Common myeloid progenitor, CD34-positive (primary cell): Measurements from ENCODE around the gene NFKBIL1.

Experiments
- CTCF ChIA-PET: fragments of 350-600 bp; sonication (Branson Sonifier 250); formaldehyde crosslinking; loops from one replicate; lab custom pipeline; 2021; ENCODE audit warnings: antibody characterized with exemption; lab: Charles Lee
- POLR2A ChIA-PET: fragments of 350-600 bp; sonication (Branson Sonifier 250); formaldehyde crosslinking; loops from one replicate; lab custom pipeline; 2021; ENCODE audit warnings: antibody characterized with exemption; lab: Charles Lee
- DNase-seq, 3 donors: peaks; one replicate each; pipeline versions ENCODE4 v3.0.0 to v3.0.0-alpha.2; 2013
- H3K27ac ChIP-seq, 2 experiments: 1 replicate in 1 of 2; 2 replicates in 1 of 2; pipeline ENCODE4 v1.7.0; 2013; ENCODE audit warnings: inconsistent platforms in 2 of 2, low read length in 2 of 2, mild to moderate bottlenecking in 2 of 2, low read depth in 1 of 2, moderate library complexity in 1 of 2; ENCODE audit not compliant: severe bottlenecking in 2 of 2, insufficient read depth in 1 of 2, poor library complexity in 1 of 2
- H3K27me3 ChIP-seq, 5 experiments: replicated peaks in 2 of 5; 1 replicate in 3 of 5; 2 replicates in 2 of 5; pipeline versions ENCODE4 v1.6.1 to v1.7.0; 2013; ENCODE audit warnings: low read length in 4 of 5, mild to moderate bottlenecking in 2 of 5, moderate library complexity in 2 of 5, inconsistent platforms in 1 of 5; ENCODE audit not compliant: insufficient read depth in 5 of 5, control insufficient read depth in 4 of 5
- H3K36me3 ChIP-seq, 4 experiments: 1 replicate in 2 of 4; 2 replicates in 2 of 4; pipeline versions ENCODE4 v1.6.1 to v1.7.0; 2013; ENCODE audit warnings: low read length in 3 of 4, control low read depth in 1 of 4, mild to moderate bottlenecking in 1 of 4; ENCODE audit not compliant: control insufficient read depth in 4 of 4, insufficient read depth in 4 of 4
- H3K4me1 ChIP-seq, 4 experiments: 1 replicate in 3 of 4; 2 replicates in 1 of 4; pipeline versions ENCODE4 v1.6.1 to v1.7.1; 2013; ENCODE audit warnings: low read length in 3 of 4, mild to moderate bottlenecking in 3 of 4, control low read depth in 1 of 4, inconsistent platforms in 1 of 4, moderate library complexity in 1 of 4; ENCODE audit not compliant: control insufficient read depth in 4 of 4, insufficient read depth in 4 of 4; ENCODE audit errors: control extremely low read depth in 1 of 4
- H3K4me3 ChIP-seq, 7 experiments: 1 replicate in 4 of 7; 2 replicates in 3 of 7; pipeline versions ENCODE4 v1.5.1 to v1.7.0; 2013; ENCODE audit warnings: mild to moderate bottlenecking in 7 of 7, low read length in 6 of 7, moderate library complexity in 6 of 7, inconsistent platforms in 2 of 7, low read depth in 2 of 7, control low read depth in 1 of 7; ENCODE audit not compliant: insufficient read depth in 4 of 7, control insufficient read depth in 1 of 7; ENCODE audit errors: extremely low read depth in 1 of 7
- H3K9me3 ChIP-seq, 5 experiments: 1 replicate in 4 of 5; 2 replicates in 1 of 5; pipeline versions ENCODE4 v1.6.1 to v1.7.1; 2013; ENCODE audit warnings: low read length in 4 of 5, mild to moderate bottlenecking in 2 of 5, inconsistent platforms in 1 of 5, low read depth in 1 of 5, moderate library complexity in 1 of 5; ENCODE audit not compliant: control insufficient read depth in 4 of 5, insufficient read depth in 2 of 5; ENCODE audit errors: control extremely low read depth in 1 of 5
- WGBS: methylation state at CpG from one replicate; pipeline ENCODE4 v1.1.5; 2013; ENCODE audit not compliant: insufficient coverage; 5-methylcytosine and 5-hydroxymethylcytosine counted together

NFKBIL1 gene

DNA sequence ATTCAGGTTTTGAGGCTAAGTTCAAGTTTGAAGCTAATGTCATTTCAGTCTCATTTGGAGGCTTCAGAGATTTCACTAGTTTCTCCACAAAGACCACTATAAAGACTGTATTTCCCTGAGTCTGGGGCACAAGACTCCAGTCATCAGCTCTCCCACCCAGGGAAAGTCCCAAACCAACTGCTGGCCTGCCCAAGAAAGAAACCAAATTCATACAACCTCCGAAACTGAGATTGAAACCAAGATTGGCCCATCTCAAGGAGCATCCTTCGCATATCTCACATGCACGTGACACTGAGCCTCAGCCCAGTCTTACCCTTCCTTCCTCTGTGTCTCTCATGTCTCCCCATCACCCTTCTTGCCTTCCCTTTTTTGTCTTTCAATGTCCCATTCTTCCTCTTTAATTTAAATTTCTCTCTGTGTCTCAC lies 21.1 kb downstream of the NFKBIL1 start:
- H3K36me3 ChIP-seq, result no peaks in the 10 kb centered on the region
- DNase-seq, result peak in 2 of 3 donors; percentile 63 to 66
- H3K4me3 ChIP-seq, result no peak overlapping the region
- H3K4me1 ChIP-seq, result peaks cover 2 to 35% (median 10%) of the 10 kb centered on the region in 4 experiments
- ChIA-PET POLR2A (no interaction called here), CTCF (interaction anchor here (1.7 to 9.9 kb wide), 5 partner anchors 11 to 27 kb away, joined by 4 to 139 read pairs (median 23); partner anchors contain the start of genes LTB, NCR3, NFKBIL1 and TNF)
- 58% methylated on average over 3 of the region's 3 CpGs for WGBS
- H3K27ac ChIP-seq, result no peak overlapping the region
- no peaks in the 10 kb centered on the region for H3K9me3 ChIP-seq
- no peaks in the 10 kb centered on the region for H3K27me3 ChIP-seq

DNA sequence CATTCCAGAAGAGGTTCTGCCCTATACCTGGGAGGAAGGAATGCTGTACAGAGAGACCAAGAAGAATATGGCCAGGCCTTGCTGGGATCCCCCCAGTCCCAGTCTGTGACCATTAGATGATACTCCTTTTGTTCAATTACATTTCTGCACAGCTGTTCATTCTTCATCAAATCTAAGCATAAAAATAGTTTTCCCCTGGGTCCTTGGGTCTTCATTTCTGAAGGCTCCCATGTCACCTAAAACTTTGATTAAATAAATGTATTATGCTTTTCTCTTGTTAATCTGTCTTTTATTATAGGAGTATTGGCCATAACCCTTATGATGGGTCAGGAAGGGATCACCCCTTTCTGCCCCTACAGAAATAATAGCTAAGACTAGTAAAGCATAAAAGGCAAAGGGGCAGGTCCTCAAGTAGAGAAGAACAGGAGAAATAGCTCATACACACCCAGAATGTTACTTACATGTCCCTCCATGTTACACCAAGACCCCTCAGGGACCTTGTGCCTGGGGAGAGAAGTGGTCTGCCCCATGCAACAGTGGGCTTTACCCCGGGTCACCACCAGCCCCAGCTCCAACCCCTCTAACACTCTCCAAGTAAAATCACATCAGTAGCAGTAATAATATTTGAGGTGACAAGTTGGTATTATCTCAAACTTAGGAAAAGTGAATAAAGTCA lies 22.6 kb downstream of the NFKBIL1 start:
- H3K27ac ChIP-seq, result no peak overlapping the region
- DNase-seq, result no peak

DNA sequence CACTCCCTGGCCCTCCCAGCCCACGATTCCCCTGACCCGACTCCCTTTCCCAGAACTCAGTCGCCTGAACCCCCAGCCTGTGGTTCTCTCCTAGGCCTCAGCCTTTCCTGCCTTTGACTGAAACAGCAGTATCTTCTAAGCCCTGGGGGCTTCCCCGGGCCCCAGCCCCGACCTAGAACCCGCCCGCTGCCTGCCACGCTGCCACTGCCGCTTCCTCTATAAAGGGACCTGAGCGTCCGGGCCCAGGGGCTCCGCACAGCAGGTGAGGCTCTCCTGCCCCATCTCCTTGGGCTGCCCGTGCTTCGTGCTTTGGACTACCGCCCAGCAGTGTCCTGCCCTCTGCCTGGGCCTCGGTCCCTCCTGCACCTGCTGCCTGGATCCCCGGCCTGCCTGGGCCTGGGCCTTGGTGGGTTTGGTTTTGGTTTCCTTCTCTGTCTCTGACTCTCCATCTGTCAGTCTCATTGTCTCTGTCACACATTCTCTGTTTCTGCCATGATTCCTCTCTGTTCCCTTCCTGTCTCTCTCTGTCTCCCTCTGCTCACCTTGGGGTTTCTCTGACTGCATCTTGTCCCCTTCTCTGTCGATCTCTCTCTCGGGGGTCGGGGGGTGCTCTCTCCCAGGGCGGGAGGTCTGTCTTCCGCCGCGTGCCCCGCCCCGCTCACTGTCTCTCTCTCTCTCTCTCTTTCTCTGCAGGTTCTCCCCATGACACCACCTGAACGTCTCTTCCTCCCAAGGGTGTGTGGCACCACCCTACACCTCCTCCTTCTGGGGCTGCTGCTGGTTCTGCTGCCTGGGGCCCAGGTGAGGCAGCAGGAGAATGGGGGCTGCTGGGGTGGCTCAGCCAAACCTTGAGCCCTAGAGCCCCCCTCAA lies 24.9 kb downstream of the NFKBIL1 start, which contains the start of gene LTA:
Gene LTA, plus strand, starts transcription at position 249 of the 871 bp plus-strand sequence. Its CDS starts 454 bp downstream, at position 703.
- Histone ChIP-seq H3K27me3 (no peaks in the 10 kb centered on the region), H3K4me1 (peaks cover 0 to 45% (median 28%) of the 10 kb centered on the region in 4 experiments), H3K36me3 (no peaks in the 10 kb centered on the region), H3K4me3 (no peak within 1 kb of the TSS), H3K9me3 (no peaks in the 10 kb centered on the region), H3K27ac (no peak within 1 kb of the TSS)
- 87% methylated on average over 26 of the region's 27 CpGs for WGBS
- ChIA-PET CTCF (interaction anchor here (6.5 to 19.6 kb wide), 3 partner anchors 7 to 22 kb away, joined by 76 to 557 read pairs (median 139); partner anchors contain the start of genes ATP6V1G2, DDX39B, LST1 and LTB), POLR2A (no interaction called here)
- no peak for DNase-seq

More for the DNA sequence above, 22.6 kb downstream of the NFKBIL1 start:
- ChIA-PET CTCF (interaction anchor here (0.6 to 9.9 kb wide), 6 partner anchors 7 to 26 kb away, joined by 3 to 139 read pairs (median 13); partner anchors contain the start of genes LTB, NCR3 and TNF), POLR2A (interaction anchor here (0.7 kb wide), 1 partner anchor 82 kb away, joined by 3 read pairs; no protein-coding TSS in a partner anchor)
- no peaks in the 10 kb centered on the region for H3K36me3 ChIP-seq
- no peak overlapping the region for H3K4me3 ChIP-seq
- no peaks in the 10 kb centered on the region for H3K27me3 ChIP-seq
- WGBS, result no CpG with 5 or more reads among the region's 1 CpG
- no peaks in the 10 kb centered on the region for H3K9me3 ChIP-seq
- H3K4me1 ChIP-seq, result peaks cover 0 to 32% (median 10%) of the 10 kb centered on the region in 4 experiments

DNA sequence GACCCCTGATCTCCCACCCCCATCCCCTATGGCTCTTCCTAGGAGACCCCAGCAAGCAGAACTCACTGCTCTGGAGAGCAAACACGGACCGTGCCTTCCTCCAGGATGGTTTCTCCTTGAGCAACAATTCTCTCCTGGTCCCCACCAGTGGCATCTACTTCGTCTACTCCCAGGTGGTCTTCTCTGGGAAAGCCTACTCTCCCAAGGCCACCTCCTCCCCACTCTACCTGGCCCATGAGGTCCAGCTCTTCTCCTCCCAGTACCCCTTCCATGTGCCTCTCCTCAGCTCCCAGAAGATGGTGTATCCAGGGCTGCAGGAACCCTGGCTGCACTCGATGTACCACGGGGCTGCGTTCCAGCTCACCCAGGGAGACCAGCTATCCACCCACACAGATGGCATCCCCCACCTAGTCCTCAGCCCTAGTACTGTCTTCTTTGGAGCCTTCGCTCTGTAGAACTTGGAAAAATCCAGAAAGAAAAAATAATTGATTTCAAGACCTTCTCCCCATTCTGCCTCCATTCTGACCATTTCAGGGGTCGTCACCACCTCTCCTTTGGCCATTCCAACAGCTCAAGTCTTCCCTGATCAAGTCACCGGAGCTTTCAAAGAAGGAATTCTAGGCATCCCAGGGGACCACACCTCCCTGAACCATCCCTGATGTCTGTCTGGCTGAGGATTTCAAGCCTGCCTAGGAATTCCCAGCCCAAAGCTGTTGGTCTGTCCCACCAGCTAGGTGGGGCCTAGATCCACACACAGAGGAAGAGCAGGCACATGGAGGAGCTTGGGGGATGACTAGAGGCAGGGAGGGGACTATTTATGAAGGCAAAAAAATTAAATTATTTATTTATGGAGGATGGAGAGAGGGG lies 26.1 kb downstream of the NFKBIL1 start:
- Histone ChIP-seq H3K4me3 (no peak overlapping the region), H3K36me3 (no peaks in the 10 kb centered on the region), H3K4me1 (peaks cover 0 to 33% (median 28%) of the 10 kb centered on the region in 4 experiments), H3K27ac (no peak overlapping the region), H3K27me3 (no peaks in the 10 kb centered on the region), H3K9me3 (no peaks in the 10 kb centered on the region)
- ChIA-PET POLR2A (interaction anchor here (0.7 kb wide), 1 partner anchor 10 kb away, joined by 4 read pairs; no protein-coding TSS in a partner anchor), CTCF (interaction anchor here (6.5 to 19.6 kb wide), 4 partner anchors 6 to 25 kb away, joined by 76 to 605 read pairs (median 348); partner anchors contain the start of genes ATP6V1G2, DDX39B, LST1 and LTA)
- 97% methylated on average over 9 of the region's 9 CpGs for WGBS
- no peak for DNase-seq

DNA sequence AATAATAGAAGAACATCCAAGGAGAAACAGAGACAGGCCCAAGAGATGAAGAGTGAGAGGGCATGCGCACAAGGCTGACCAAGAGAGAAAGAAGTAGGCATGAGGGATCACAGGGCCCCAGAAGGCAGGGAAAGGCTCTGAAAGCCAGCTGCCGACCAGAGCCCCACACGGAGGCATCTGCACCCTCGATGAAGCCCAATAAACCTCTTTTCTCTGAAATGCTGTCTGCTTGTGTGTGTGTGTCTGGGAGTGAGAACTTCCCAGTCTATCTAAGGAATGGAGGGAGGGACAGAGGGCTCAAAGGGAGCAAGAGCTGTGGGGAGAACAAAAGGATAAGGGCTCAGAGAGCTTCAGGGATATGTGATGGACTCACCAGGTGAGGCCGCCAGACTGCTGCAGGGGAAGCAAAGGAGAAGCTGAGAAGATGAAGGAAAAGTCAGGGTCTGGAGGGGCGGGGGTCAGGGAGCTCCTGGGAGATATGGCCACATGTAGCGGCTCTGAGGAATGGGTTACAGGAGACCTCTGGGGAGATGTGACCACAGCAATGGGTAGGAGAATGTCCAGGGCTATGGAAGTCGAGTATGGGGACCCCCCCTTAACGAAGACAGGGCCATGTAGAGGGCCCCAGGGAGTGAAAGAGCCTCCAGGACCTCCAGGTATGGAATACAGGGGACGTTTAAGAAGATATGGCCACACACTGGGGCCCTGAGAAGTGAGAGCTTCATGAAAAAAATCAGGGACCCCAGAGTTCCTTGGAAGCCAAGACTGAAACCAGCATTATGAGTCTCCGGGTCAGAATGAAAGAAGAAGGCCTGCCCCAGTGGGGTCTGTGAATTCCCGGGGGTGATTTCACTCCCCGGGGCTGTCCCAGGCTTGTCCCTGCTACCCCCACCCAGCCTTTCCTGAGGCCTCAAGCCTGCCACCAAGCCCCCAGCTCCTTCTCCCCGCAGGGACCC lies 27.0 kb downstream of the NFKBIL1 start:
- no peak for DNase-seq
- ChIA-PET POLR2A (interaction anchor here (0.7 to 1.8 kb wide), 3 partner anchors 11 to 77 kb away, joined by 3 to 6 read pairs (median 4); no protein-coding TSS in a partner anchor), CTCF (interaction anchor here (6.5 to 19.6 kb wide), 4 partner anchors 7 to 25 kb away, joined by 76 to 605 read pairs (median 348); partner anchors contain the start of genes ATP6V1G2, DDX39B, LST1 and LTA)
- no peaks in the 10 kb centered on the region for H3K36me3 ChIP-seq
- H3K4me1 ChIP-seq, result peaks cover 0 to 31% (median 26%) of the 10 kb centered on the region in 4 experiments
- H3K27me3 ChIP-seq, result no peaks in the 10 kb centered on the region
- no peak overlapping the region for H3K27ac ChIP-seq
- no peak overlapping the region for H3K4me3 ChIP-seq
- WGBS, result 91% methylated on average over 13 of the region's 14 CpGs
- H3K9me3 ChIP-seq, result no peaks in the 10 kb centered on the region
